ENCODE data around the gene INPP5D. TPM values are rescaled to one million over a fixed set of nuclear protein-coding genes. Genes with fewer than 3 reads are reported as not detected.
"Not testable (repeated sequence)": the region's sequence is repeated elsewhere in the genome, so short reads cannot be mapped to it uniquely, and the experiment has no call there.

INPP5D gene
- polyA plus RNA-seq, 3 donors, result 6.6 to 7.2 (median 6.7) TPM

DNA sequence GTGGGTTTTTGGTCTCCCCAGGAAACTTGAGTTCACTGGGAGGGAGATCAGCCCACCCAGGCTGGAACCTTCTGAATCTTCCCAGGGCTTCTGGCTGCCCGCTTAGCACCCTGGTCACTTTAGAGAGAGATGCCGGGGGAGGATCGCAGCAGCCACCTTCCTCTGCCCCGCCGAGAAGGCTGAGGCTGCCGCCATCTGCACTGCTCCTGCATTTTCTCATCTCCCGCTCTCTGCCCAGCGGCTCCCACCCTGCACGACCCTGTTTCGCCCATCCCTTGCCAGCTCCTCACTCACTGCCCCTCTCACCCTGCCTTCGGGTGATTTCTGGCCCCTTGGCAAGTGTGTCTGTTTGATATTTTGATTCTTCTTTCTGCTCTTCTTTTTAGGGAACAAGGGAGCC, 108.8 kb downstream of the INPP5D start:
- no peak for DNase-seq

DNA sequence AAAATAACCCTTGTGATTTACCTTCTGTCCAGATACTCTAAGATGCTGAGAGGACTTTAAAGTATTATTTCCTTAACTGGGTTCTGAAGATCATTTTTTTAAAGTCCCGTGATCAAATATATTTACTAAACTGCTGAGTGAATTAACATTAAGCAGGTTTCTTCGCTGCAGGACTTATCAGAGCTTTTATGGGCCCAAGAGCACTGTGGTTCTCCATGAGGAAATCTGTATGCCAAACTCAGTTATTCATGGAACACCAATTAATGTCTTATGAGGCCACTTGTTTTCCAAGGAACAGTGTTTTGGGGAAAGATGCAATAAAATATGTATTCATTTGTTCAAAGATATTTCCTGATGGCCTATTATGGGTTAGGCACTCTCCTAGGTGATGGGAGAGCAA, 111.2 kb downstream of the INPP5D start:
- no peak for DNase-seq

DNA sequence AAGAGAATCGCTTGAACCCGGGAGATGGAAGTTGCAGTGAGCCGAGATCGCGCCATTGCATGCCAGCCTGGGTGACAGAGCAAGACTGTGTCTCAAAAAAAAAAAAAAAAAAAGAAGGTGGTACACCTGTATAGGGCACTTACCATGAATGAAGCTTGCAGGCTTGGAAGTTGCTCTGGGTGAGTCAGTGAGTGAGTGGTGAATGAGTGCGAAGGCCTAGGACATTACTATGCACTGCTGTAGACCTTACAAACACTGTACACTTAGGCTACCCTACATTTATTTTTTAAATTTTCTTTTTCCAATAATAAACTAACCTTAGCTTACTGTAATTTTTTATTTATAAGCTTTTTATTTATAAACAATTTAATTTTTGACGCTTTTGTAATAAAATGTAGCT, 113.0 kb downstream of the INPP5D start:
- DNase-seq, result no peak

DNA sequence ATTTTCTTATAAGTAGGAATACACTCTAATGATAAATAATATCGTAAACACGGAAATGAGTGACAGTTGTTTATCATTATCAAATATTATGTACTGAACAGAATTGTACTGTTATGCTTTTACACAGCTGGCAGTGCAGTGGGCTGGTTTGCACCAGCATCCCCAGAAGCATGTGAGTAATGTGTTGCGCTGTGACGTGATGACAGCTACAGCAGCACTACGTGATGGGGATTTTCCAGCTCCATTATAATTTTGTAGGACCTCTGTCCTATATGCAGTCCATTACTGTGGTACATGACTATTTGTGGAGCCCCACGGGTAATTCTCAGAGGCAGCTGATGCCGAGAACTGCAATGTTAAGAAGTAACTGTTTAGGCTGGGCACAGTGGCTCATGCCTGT, 114.0 kb downstream of the INPP5D start:
- no peak for DNase-seq

DNA sequence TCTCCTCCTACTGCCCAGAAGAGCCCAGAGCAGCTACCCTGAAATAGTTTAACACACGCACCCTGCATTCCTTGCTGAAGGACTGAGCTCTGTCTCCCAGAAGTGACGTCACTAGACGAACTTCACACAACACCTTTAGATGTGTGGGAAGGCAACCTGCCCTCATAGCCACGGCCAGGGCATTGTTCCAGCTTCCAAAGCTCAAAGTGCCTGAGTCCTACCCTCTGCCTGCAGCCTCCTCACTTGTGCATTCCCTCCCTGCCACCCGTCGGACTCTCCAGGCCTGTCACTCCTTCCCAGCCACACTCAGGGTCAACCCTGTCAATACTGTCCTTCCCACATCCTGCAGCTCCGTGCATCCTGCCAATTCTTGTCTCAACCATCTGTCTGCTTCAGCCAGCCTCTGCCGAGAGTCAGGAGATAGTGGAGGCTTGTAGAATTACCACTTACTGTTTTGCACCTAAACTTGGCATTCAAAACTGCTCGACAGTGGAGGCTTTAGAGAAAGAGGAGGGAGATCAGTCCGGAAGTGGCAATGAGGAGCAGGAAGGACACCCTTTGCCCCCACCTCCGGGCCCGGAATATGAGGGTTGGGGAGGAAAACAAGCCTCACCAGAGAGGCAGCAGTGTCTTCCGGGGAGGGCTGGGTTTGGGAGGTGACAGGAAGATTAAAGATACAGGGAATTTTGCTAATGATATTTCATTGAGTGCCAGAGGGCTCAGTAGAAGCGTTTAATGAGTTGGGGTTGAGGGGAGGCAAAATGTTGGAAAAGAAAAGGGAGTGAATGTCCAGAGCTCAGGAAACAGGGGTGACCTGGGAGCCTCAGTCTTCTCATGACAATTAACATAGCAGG, 119.1 kb downstream of the INPP5D start:
- no peak for DNase-seq

DNA sequence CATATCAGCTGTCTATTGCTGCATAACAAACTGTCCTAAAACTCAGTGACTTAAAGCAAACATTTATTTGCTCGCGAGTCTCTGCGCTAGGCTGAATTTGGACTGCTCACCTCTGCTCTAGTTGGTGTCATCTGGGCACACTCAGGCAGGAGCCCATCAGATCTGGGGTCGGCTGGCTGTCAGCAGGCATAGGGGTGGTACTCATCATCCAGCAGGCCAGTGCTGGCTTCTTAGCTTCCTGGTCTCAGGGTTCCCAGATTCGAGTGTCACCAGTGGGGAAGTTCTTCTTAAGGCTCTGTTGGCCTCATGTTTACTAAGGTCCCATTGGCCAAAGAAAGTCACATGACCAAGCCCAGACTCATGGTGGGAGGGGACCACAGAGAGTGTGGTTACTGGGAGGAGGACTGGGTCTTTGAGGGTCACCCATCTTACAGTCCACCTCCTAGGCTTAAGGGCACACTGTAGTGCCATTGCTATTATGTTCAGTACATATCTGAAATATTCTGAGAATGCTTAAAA, 119.8 kb downstream of the INPP5D start:
- no peak for DNase-seq

DNA sequence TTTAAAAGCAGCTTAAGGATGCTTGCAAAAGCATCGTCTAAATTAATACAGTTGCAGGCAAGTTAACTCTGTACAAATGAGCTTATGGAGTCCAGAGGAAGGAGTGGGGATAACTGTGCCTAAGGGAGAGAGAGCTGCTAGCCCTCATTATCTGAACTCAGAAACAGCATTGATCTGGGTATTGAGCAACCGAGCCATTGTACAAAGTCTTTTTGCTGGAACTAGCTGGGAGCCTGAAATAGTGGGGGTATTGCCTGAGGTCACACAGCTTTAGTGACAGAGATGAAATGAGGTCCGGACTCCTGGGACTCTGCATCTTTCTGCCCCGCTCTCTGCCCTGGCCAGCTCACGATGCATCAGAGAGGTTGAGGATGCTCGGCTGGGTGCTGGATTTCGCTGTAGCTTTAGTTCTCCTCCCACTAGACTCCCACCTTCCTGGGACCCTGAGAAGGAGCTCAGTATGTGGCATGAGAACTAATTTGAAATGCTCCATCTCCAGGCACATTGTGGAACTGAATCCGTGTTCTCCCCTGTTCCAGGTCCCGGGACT, 123.8 kb downstream of the INPP5D start:
- DNase-seq, result no peak

DNA sequence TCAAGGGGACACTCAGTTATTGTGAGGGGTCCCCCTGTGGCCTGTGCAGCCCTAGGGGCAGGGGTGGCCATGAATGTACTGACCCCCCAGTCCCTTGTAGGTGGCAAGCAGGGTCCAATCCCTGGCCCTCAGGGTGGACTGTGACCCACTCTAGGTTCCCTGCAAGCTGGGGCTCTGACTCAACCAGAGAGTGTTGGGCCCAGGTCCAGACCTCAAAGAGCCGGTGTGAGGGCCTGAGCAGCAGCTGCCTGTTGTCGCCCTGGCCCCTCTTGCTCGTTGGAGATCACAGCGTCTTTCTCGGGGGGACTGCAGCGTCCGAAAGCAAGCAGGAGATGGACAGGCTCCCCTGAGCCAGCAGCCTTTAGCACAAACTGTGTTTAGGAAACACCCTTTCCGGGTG, 124.5 kb downstream of the INPP5D start:
- no peak for DNase-seq

DNA sequence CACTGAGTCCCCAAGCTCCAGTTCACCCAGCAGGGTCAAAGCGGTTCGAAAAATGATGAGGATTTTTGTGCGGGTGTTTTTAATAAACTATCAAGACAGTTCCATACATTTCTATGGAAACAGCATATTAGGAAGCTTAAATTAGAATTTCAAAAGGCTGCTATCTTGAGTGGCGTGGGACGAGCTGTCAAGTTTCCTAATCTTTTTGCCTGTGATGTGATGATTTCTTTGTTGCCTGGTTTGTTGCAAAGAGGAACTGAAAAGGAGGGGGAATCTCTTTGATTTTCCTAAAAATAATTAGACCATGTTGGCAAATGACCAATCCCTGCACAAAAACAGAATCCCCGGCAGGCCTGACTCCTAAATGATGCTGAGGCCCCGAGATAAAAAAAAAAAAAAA, 125.2 kb downstream of the INPP5D start:
- no peak for DNase-seq

DNA sequence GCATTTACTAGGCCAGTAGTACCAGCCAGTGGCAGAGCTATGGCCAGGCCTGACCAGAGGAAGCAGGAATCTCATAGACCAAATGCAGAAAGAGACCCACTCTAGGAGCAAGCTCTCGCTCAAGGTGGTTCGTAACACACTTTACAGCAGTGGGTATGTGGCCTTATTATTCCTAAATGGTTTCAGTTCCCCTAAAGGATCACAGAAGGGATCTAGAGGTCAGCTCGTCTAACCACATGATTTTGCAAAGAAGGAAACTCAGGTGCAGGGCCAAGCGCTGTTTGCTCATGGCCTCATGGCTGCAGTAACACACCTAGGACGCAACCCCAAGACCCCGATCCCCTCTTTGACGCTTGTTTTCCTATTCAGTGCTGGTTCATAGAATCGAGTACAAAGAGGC, 125.8 kb downstream of the INPP5D start:
- no peak for DNase-seq

DNA sequence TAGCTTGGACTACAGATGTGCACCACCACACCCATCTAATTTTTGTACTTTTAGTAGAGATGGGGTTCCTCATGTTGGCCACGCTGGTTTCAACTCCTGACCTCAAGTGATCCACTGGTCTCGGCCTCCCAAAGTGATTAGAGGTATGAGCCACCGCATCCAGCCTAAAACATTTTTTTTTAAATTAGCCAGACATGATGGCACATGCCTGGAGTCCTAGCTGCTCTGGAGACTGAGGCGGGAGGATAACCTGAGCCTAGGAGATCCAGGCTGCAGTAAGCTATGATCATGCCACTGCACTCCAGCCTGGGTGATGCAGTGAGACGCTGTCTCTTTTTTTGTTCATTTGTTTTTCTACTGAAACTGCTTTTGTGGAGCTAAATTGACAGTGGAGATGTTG, 126.7 kb downstream of the INPP5D start:
- DNase-seq, result no peak

DNA sequence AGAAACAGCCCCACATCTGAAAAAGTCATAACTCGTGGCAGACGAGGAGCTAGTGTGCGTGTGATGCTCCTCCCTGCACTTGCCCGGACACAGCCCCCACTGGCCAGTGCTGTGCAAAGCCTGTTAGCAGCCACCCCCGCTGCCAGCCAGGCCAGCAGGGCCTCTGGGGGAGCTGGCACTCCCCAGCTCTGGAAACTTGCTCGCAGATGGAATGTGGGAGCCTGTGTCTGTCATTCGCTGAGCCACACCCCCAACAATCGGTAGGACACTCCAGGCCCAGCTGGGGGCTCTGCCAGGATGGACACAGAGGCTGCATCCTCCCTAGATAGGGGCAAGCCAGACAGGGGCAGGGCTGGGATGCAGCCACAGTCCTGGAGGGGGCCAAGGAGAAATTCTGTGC, 128.9 kb downstream of the INPP5D start:
- DNase-seq, result no peak

DNA sequence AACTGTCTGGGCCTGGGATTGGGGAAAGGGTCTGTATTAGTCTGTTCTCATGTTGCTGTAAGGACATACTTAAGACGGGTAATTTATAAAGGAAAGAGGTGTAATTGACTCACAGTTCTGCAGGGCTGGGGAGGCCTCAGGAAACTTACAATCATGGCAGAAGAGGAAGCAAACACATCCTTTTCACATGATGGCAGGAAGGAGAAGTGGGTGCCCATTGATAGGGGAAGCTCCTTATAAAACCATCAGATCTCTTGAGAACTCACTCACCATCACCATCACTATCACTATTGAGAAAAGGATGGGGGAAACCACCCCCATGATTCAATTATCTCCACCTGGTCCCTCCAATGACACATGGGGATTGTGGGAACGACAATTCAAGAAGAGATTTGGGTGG, 130.9 kb downstream of the INPP5D start:
- DNase-seq, result not testable (repeated sequence)

DNA sequence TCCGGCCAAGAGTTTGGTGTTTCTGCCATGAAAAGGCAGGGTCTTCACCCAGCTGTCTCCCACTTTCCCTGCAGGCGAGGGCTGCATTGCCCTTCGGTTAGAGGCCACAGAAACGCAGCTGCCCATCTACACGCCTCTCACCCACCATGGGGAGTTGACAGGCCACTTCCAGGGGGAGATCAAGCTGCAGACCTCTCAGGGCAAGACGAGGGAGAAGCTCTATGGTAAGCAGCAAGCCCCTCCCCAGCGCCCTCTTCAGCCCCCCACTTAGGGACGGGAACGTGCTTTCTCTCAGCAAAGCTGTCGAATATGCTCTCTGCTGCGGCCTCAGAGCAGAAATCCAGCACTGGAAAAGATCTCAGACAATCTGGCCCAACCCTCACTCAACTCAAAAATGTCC, 133.6 kb downstream of the INPP5D start:
- DNase-seq, result no peak

DNA sequence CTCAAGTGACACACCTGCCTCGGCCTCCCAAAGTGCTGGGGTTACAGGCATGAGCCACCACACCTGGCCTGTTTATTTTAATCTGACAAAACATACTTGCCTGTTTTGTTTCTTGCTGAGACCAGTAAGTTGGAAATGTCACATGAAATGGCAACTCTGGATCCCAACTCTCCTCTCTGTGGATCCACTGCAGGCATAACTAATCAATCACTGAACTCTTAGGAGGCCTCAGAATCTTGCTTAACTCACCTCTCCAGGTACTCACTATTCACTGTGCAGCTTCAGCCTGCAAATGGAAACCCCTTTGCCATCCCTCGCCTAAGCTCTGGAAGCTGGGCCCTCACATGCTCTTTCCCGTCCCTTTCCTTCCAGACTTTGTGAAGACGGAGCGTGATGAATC, 134.9 kb downstream of the INPP5D start:
- no peak for DNase-seq

DNA sequence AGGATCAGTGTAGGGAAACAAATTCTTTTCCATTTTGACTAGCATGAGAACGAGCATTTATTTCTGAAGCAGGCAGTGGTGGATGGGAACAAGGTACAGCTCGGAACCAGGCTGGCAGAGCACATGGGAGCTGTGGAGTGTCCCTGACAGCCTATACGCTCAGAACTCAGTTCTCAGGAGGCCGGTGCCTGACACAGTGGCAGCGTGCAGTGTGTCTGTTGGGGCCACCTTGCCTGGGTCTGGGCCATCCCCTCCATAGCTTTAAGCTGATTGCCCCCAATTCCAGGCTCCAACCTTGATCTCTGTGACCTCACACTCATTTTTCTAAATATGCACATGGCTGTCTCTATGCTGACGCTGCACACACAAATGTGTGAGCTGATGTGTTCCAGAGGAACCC, 136.9 kb downstream of the INPP5D start:
- no peak for DNase-seq

DNA sequence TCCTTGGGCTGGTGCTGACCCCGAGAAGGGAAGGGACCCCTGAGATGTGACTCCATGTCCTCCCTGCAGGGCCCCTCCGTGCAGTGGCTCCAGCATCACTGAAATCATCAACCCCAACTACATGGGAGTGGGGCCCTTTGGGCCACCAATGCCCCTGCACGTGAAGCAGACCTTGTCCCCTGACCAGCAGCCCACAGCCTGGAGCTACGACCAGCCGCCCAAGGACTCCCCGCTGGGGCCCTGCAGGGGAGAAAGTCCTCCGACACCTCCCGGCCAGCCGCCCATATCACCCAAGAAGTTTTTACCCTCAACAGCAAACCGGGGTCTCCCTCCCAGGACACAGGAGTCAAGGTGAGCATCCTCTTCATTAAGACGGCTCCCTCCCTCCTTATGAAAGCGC, 137.9 kb downstream of the INPP5D start:
- no peak for DNase-seq

DNA sequence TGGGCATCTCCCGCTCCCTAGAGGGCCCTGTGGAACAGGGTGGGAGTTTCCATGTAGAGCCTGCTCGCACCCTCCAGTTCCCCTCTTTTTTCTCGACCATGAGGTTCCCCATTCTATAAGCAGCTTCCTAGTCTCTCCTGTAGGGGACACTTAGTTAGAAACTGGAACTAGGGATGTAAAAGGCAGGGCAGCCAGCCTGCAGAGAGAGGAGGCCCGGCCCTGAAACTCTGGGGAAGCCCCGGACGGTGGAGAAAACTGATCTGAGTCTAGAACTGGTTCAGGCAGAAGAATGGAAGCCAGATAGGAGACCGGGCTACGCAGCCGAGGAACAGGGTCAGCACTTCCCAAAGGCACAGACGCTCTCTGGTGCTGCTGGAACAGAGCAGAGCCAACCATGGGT, 139.7 kb downstream of the INPP5D start:
- no peak for DNase-seq

DNA sequence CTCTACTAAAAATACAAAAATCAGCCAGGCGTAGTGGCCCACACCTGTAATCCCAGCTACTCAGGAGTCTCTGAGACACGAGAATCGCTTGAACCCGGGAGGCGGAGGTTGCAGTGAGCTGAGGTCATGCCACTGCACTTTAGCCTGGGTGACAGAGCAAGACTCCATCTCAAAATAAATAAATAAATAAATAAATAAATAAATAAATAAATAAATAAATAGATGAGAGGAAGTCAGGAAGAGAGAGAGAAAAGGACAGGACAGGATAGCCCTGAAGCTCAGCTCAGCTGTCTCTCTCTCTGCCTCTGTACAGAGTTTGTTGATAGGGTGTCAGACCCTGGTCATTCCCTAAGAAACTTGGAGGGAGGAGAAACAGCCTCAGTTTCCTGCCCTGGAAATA, 140.6 kb downstream of the INPP5D start:
- not testable (repeated sequence) for DNase-seq

DNA sequence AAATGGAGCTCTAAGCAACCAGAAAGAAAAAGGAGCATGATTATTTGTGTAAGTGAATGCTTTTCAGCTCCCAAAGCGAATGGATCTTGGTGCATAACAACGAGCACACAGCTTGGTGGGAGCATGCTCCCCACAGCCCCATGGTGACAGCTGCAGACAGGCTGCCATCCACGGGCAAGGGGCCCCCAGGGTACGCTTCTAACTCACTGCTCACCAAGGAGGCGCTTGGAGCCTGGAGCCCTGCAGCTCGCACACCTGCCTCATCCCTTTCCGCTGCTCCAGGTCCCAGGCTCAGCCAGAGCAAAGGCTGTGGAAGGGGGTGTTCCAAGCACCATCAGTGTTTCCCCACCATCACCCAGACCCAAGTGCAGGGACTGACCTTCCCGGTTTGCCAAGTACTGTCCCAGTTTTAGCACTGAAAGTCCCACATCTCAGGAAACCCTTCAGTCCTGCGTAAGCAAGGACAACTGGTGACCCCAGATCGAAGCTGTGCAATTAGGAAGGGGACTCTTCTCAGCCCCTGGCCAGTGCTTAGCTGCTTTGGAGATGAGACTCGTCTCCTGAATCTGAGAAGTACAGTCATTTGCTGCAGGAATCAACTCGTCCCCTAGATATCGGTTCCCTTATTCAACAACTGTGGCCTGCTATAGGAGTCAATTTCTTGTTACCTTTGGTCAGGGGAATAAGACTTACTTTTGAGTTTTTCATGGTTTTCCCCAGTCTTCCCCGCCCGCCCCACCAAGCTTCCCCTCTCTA, 141.3 kb downstream of the INPP5D start:
- DNase-seq, result no peak

DNA sequence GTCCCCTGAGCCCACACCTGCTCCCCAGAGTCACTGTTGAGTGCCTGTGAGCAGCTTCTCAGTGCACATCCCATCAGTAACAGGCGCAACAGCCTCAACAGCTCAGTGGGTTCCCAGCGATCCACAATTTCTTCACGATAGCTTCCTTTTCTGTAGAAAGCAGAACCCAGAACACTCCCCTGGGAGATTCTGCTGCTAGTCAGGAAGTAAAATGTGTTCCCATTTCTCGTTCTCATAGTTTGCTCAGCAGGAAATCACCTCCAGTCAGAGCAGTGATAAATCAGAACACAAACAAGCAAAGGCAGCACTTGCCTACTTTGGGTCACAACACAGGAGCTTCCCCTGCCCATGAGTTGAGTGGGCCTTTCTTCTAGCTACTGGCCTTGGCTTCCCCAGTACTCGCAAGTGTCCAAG, 142.4 kb downstream of the INPP5D start:
- no peak for DNase-seq

DNA sequence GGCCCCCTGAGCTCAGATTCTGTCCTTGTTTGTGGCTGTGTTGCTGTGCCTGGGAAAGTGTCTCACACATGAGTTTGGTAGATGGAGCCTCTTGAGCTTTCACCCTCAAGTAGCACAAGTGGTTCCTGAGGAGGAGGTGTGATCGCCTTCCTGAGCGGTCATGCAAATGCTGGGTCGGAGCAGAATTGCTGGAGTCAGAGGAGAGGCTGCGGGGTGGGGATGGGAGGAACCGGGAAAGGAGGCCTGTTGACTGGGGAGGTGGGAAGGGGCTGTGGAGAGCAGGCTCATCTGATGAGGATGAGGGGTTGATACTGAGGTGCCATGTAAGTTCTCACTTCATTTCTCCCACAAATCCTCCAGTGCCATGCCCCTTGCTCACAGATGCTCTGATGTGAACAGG, 142.9 kb downstream of the INPP5D start:
- DNase-seq, result no peak
